ENCODE results near the gene RYR3.

DNA sequence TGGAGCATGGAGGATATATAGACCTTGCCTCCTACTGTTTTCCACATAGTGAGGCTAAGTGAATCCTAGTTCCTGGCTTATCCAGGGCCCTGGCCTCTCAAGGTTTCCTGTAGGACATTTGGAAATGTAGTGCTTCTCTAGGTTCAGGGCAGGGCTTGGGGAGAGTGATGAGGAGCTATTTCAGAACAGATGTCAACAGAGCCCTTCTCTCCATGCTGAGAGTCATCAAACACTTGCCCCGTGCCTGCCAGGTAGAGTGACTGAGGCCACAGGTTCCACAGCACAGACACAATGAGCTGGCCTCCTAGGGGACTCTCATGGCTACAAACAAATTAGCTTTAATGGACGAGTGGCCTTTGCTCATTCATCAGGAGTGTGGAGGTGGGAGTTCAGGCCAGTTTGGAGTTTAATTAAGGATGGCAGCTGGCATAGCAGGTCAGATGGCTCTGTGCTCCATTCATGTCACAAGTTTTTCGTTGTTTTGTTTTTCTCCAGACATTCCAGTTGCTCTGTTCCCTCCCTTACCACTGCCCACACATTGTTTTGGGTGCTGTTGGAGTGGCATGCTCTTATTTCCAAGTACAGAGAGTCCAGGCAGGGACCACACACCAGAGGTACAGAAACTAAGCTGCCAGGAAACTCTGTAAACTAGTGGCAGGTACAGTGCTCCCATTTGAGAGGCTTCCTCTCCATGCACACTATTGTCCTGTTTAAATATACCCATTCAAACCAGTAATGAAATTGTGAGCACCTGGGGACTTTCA, 189.8 kb downstream of the RYR3 start:
- TF ChIP-seq POLR2A (IDR thresholded peaks at IDR 0.05; ENCODE audit: low read length), result no peak
- no peak for TF ChIP-seq GATA1 (IDR thresholded peaks at IDR 0.05; ENCODE audit: low read depth, low read length)
